Heart left ventricle (tissue), 13 donors: ENCODE data around the gene ADNP.

Experiments
- POLR2A ChIP-seq, 2 donors: fragments of 450-650 bp; IDR thresholded peaks; one replicate each; pipeline ENCODE4 v1.6.1; 2017; ENCODE audit warnings: antibody characterized with exemption in 2 of 2, mild to moderate bottlenecking in 2 of 2, moderate library complexity in 2 of 2
- TF ChIP-seq, protein P1 (sequence below), 12 donors: fragments of 200-600 bp; sonication (generic) in 4 of 12; IDR thresholded peaks; one replicate each; pipeline versions ENCODE4 v1.5.0 to v1.8.0; 2018 to 2022; ENCODE audit warnings: antibody characterized with exemption in 12 of 12, mild to moderate bottlenecking in 5 of 12
- donor health status: ischemic (EF 13 %, LVEDD 7.1; RV severe dilation, severe dysfunction).
- donor health status: DM: no; HTN: yes; CAD: no.
- donor health status: DM: no; HTN: no; CAD: no.
- donor health status: ischemic (EF 25% LVEDD 6.9; RV normal size, moderate dysfunction).
- donor health status: ischemic (EF 25% LVEDD 5.7; RV mildly dilated, moderate dysfunction).
- donor health status: ischemic (EF 35%, LVEDD 5.7; RV mildly dilated, moderate dysfunction).
- donor health status: nonischemic (EF 11% LVEDD 7.7; RV severe dilation, severe dysfunction).
- donor health status: DM: yes; HTN: yes; CAD: no.
- donor health status: PGD.
- donor health status: ischemic (EF 29% LVEDD 5.4; RV normal size, mild dysfunction).
- donor health status: nonischemic (EF 23%, LVEDD 6.1; RV moderate dilation, normal function).

DNA sequence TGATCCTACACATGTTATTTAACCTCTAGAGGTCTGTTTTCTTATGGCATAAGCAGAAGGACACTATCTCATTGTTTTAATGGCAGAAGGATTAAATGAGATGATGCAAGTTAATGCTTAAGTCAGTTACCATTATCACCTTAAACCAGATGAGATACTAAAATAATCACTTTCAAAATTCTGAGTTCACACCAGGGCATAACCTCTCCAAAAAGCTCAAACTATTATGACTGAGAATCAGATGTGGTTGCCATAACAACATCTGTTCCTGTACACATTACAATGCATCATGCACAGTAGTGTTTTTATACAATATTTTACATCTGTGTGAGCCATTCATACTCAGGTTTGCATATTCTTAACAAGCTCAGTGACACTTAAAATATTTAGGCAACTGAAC, 10.2 kb downstream of the ADNP start:
- TF ChIP-seq POLR2A (IDR thresholded peaks at IDR 0.05): no peak
- TF ChIP-seq, protein P1, sequence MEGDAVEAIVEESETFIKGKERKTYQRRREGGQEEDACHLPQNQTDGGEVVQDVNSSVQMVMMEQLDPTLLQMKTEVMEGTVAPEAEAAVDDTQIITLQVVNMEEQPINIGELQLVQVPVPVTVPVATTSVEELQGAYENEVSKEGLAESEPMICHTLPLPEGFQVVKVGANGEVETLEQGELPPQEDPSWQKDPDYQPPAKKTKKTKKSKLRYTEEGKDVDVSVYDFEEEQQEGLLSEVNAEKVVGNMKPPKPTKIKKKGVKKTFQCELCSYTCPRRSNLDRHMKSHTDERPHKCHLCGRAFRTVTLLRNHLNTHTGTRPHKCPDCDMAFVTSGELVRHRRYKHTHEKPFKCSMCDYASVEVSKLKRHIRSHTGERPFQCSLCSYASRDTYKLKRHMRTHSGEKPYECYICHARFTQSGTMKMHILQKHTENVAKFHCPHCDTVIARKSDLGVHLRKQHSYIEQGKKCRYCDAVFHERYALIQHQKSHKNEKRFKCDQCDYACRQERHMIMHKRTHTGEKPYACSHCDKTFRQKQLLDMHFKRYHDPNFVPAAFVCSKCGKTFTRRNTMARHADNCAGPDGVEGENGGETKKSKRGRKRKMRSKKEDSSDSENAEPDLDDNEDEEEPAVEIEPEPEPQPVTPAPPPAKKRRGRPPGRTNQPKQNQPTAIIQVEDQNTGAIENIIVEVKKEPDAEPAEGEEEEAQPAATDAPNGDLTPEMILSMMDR (IDR thresholded peaks at IDR 0.05): no peak
